ENCODE measurements around the gene ERVV-1. TPM values are rescaled to one million over a fixed set of nuclear protein-coding genes. Genes with fewer than 3 reads are reported as not detected.

The ERVV-1 gene
- total RNA-seq, 2 donors from 2014 or later = not detected

DNA sequence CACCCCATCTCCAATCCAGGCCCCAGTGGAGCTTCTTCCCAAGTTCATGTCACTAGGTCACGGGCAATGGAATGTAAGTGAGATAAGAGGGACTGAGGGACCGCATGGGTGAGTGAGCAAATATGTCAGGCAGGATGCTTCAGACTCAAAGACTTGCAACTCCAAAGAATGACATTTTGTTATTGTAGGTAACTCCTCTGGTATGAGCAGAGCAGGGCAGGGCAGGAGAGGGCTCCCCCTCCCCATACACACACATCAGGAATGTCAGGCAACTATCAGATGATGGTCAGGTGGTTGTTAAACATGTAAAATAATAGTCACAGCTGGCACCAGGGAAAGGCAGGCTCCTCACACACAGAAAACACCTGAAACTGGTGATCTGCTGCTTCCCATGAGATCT, 41.4 kb downstream of the ERVV-1 start:
- H3K9me3 ChIP-seq (ENCODE audit: control insufficient read depth, low read length) = peaks cover 6% of the 10 kb centered on the region
- no peaks in the 10 kb centered on the region for H3K4me1 ChIP-seq (ENCODE audit: control insufficient read depth, insufficient read depth, low read length)
- 60 to 86% methylated on average over 1 to 2 of the region's 2 CpGs for WGBS, 2 experiments (ENCODE audit: insufficient coverage in 1 of 2, insufficient read length in 1 of 2)
- no peaks in the 10 kb centered on the region for H3K27me3 ChIP-seq (ENCODE audit: control insufficient read depth, insufficient read depth, low read length, poor library complexity, severe bottlenecking)
- TF ChIP-seq, protein P1, sequence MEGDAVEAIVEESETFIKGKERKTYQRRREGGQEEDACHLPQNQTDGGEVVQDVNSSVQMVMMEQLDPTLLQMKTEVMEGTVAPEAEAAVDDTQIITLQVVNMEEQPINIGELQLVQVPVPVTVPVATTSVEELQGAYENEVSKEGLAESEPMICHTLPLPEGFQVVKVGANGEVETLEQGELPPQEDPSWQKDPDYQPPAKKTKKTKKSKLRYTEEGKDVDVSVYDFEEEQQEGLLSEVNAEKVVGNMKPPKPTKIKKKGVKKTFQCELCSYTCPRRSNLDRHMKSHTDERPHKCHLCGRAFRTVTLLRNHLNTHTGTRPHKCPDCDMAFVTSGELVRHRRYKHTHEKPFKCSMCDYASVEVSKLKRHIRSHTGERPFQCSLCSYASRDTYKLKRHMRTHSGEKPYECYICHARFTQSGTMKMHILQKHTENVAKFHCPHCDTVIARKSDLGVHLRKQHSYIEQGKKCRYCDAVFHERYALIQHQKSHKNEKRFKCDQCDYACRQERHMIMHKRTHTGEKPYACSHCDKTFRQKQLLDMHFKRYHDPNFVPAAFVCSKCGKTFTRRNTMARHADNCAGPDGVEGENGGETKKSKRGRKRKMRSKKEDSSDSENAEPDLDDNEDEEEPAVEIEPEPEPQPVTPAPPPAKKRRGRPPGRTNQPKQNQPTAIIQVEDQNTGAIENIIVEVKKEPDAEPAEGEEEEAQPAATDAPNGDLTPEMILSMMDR (conservative IDR thresholded peaks at IDR 0.05) = no peak
- peaks cover 33% of the 10 kb centered on the region for H3K9me3 Mint-ChIP-seq
- H3K36me3 ChIP-seq (ENCODE audit: control insufficient read depth, insufficient read depth, low read length) = no peaks in the 10 kb centered on the region
- no peak for DNase-seq
- no peak overlapping the region for H3K4me3 ChIP-seq (ENCODE audit: low read length)
- H3K27me3 Mint-ChIP-seq (ENCODE audit: insufficient read depth) = peaks cover 46% of the 10 kb centered on the region
- H3K27ac Mint-ChIP-seq = no peak overlapping the region
- H3K4me1 Mint-ChIP-seq = peaks cover 2% of the 10 kb centered on the region
- no peak overlapping the region for H3K9ac ChIP-seq (ENCODE audit: extremely low read depth, low read length, poor library complexity, severe bottlenecking)
- no peak overlapping the region for H3K4me3 Mint-ChIP-seq
- H3K36me3 Mint-ChIP-seq (ENCODE audit: low read depth) = peaks cover 2% of the 10 kb centered on the region
- H3K27ac ChIP-seq (ENCODE audit: low read depth, low read length) = no peak overlapping the region

DNA sequence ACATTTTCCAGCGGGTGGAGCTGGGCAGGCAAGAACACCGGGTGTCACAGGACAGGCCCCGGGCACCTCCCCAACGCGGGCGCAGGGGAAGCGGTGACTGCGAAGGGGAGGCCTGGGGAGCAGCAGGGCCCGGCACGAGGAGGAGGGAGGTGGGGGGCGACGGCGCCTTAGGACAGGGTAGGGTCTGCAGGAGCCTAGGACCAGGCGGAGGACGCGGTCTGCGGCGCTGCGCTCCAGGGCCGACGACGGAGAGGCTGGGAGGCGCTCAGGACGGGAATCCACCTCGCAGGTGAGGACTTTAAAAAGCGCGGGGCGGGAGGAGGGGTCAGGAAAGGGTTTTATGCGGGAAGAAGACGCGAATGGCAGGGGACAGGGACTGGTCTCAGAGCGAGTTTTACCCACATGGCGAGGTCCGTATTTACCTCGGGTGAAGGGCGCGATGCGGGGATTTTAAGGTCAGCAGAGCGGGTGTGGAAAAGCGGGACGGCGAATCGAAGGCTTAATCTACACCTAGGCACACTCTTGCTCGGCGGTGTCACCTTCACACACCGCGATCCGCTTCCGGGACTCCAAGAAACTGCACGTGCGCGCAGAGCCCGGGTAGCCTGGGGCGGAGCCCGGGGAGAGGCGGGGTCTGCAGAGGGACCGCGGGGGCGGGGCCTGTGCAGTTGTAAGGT, 44.3 kb downstream of the ERVV-1 start:
- H3K36me3 ChIP-seq (ENCODE audit: control insufficient read depth, insufficient read depth, low read length) = no peaks in the 10 kb centered on the region
- TF ChIP-seq, protein P1 (conservative IDR thresholded peaks at IDR 0.05) = no peak
- H3K4me3 ChIP-seq (ENCODE audit: low read length) = no peak overlapping the region
- no peaks in the 10 kb centered on the region for H3K4me1 ChIP-seq (ENCODE audit: control insufficient read depth, insufficient read depth, low read length)
- Mint-ChIP-seq H3K27ac (peak overlapping the region; percentile 94), H3K4me1 (peaks cover 2% of the 10 kb centered on the region), H3K27me3 (ENCODE audit: insufficient read depth) (peaks cover 45% of the 10 kb centered on the region), H3K9me3 (peaks cover 41% of the 10 kb centered on the region), H3K4me3 (peak overlapping the region; percentile 73), H3K36me3 (ENCODE audit: low read depth) (peaks cover 2% of the 10 kb centered on the region)
- 48 to 71% methylated on average over 33 to 58 of the region's 59 CpGs for WGBS, 2 experiments (ENCODE audit: insufficient coverage in 1 of 2, insufficient read length in 1 of 2)
- H3K9ac ChIP-seq (ENCODE audit: extremely low read depth, low read length, poor library complexity, severe bottlenecking) = no peak overlapping the region
- H3K27me3 ChIP-seq (ENCODE audit: control insufficient read depth, insufficient read depth, low read length, poor library complexity, severe bottlenecking) = no peaks in the 10 kb centered on the region
- H3K9me3 ChIP-seq (ENCODE audit: control insufficient read depth, low read length) = peaks cover 5% of the 10 kb centered on the region
- peak; percentile 88 for DNase-seq
- H3K27ac ChIP-seq (ENCODE audit: low read depth, low read length) = no peak overlapping the region

Other genes with a start within 250 kb of the ERVV-1 start
- gene ZNF600, start 227.1 kb upstream of the ERVV-1 start, total RNA-seq = 10 to 100 TPM; 26.2 to 32.3 TPM
- 10 to 100 TPM; 50.4 to 52.2 TPM for gene ZNF28, start 192.3 kb upstream of the ERVV-1 start, total RNA-seq
- 10 to 100 TPM; 46.2 to 50.0 TPM for gene ZNF468, start 156.3 kb upstream of the ERVV-1 start, total RNA-seq
- 10 to 100 TPM; 33.5 to 37.5 TPM for gene ZNF320, start 116.3 kb upstream of the ERVV-1 start, total RNA-seq
- 10 to 100 TPM; 13.4 to 19.6 TPM for gene ZNF888, start 90.5 kb upstream of the ERVV-1 start, total RNA-seq
- 10 to 100 TPM; 20.7 to 24.8 TPM for gene ZNF816, start 51.0 kb upstream of the ERVV-1 start, total RNA-seq
- not detected for gene ERVV-2, start 30.8 kb downstream of the ERVV-1 start, total RNA-seq
- gene ZNF160, start 89.5 kb downstream of the ERVV-1 start, total RNA-seq = 10 to 100 TPM; 51.7 to 78.3 TPM
- gene ZNF415, start 119.0 kb downstream of the ERVV-1 start, total RNA-seq = 10 to 100 TPM; 12.6 to 19.4 TPM
- 10 to 100 TPM; 17.7 to 25.5 TPM for gene ZNF347, start 145.1 kb downstream of the ERVV-1 start, total RNA-seq
- 1 to 10 TPM; 7.6 to 8.6 TPM for gene ZNF665, start 179.4 kb downstream of the ERVV-1 start, total RNA-seq
- gene ZNF677, start 241.0 kb downstream of the ERVV-1 start, total RNA-seq = 10 to 100 TPM; 35.6 to 56.5 TPM
- gene VN1R2, start 244.4 kb downstream of the ERVV-1 start, total RNA-seq = not detected

Measured in endodermal cell (in vitro differentiated cells).